PFSK-1 (cell line): Measurements from ENCODE around the gene LDLR.

Source experiments
- POLR2AphosphoS5 ChIP-seq: IDR thresholded peaks from 2 replicates; pipeline ENCODE4 v1.6.1; 2012; ENCODE audit warnings: low read depth, mild to moderate bottlenecking, control low read depth, low read length, moderate library complexity
- REST ChIP-seq, 2 experiments: IDR thresholded peaks; 2 replicates each; pipeline versions ENCODE4 v1.6.1 to v1.8.0; 2011 to 2012; ENCODE audit warnings: low read depth in 2 of 2, low read length in 2 of 2, control low read depth in 1 of 2, inconsistent platforms in 1 of 2, mild to moderate bottlenecking in 1 of 2, moderate library complexity in 1 of 2; ENCODE audit not compliant: insufficient read depth in 1 of 2
- TAF1 ChIP-seq: IDR thresholded peaks from 2 replicates; pipeline ENCODE4 v1.6.1; 2012; ENCODE audit warnings: low read length, control low read depth, borderline replicate concordance; ENCODE audit not compliant: insufficient read depth

GRCh38 chr19:11142528-11143171 is 53.4 kb downstream of the LDLR start:
- no peak for TF ChIP-seq REST (IDR thresholded peaks at IDR 0.05; ENCODE audit: insufficient read depth in 1 of 2, low read depth in 2 of 2, low read length in 2 of 2)
- peak; percentile 13; the same call in 1 of the 2 replicates for TF ChIP-seq POLR2AphosphoS5
- TF ChIP-seq TAF1 = no peak
